SU-DHL-6 (cell line): ENCODE results near the gene ZNF740.
"Not testable (repeated sequence)": the region's sequence is repeated elsewhere in the genome, so short reads cannot be mapped to it uniquely, and the experiment has no call there.

Source experiments
- H2AFZ ChIP-seq: fragments of 200-600 bp; sonication (generic); 2 replicates; pipeline ENCODE4 v1.6.1; 2014; ENCODE audit warnings: low read depth, mild to moderate bottlenecking, moderate library complexity, mixed read lengths, antibody characterized with exemption, low read length; ENCODE audit not compliant: severe bottlenecking
- H3F3A ChIP-seq: fragments of 200-600 bp; shearing (Covaris generic); 2 replicates; pipeline ENCODE4 v1.6.0; 2016; ENCODE audit warnings: antibody characterized with exemption, mild to moderate bottlenecking; ENCODE audit not compliant: insufficient read depth
- H3K27ac ChIP-seq: fragments of 200-600 bp; sonication (generic); 2 replicates; pipeline ENCODE4 v1.5.1; 2016; ENCODE audit warnings: low read depth, mild to moderate bottlenecking, low read length, moderate library complexity, mixed read lengths
- H3K27me3 ChIP-seq: fragments of 200-600 bp; sonication (generic), shearing (Covaris generic); 2 replicates; pipeline ENCODE4 v1.6.0; 2014; ENCODE audit warnings: mild to moderate bottlenecking, low read length
- H3K36me3 ChIP-seq: fragments of 200-600 bp; sonication (generic); 2 replicates; pipeline ENCODE4 v1.6.1; 2014; ENCODE audit warnings: mild to moderate bottlenecking, low read length, mixed read lengths
- H3K4me2 ChIP-seq: fragments of 300-600, 200-600 bp; shearing (Covaris generic), sonication (generic); 2 replicates; pipeline ENCODE4 v1.6.0; 2014; ENCODE audit warnings: low read length, low read depth, mild to moderate bottlenecking; ENCODE audit not compliant: poor library complexity, severe bottlenecking
- H3K4me3 ChIP-seq: fragments of 200-600 bp; sonication (generic); 2 replicates; pipeline ENCODE4 v1.5.1; 2014; ENCODE audit warnings: antibody characterized with exemption, low read length, mild to moderate bottlenecking, mixed read lengths; ENCODE audit not compliant: insufficient read depth, poor library complexity, severe bottlenecking
- H3K79me2 ChIP-seq: fragments of 200-600 bp; sonication (generic); 2 replicates; pipeline ENCODE4 v1.6.1; 2014; ENCODE audit warnings: mild to moderate bottlenecking, low read length, moderate library complexity; ENCODE audit not compliant: insufficient read depth
- H3K9ac ChIP-seq: fragments of 200-600 bp; sonication (generic); 2 replicates; pipeline ENCODE4 v1.7.0; 2014; ENCODE audit warnings: mild to moderate bottlenecking, low read length
- H3K9me2 ChIP-seq: fragments of 200-600 bp; sonication (generic); replicated peaks from 2 replicates; pipeline ENCODE4 v1.6.1; 2014; ENCODE audit warnings: low read length; ENCODE audit not compliant: insufficient read depth
- H3K9me3 ChIP-seq: fragments of 200-600 bp; sonication (generic); 2 replicates; pipeline ENCODE4 v1.6.1; 2014; ENCODE audit warnings: low read length, mixed read lengths; ENCODE audit not compliant: insufficient read depth
- H4K20me1 ChIP-seq: fragments of 200-600 bp; sonication (generic); 2 replicates; pipeline ENCODE4 v1.6.1; 2014; ENCODE audit warnings: low read depth, mild to moderate bottlenecking, antibody characterized with exemption, low read length, moderate library complexity, mixed read lengths
- CTCF ChIP-seq: fragments of 200-600 bp; sonication (generic); IDR thresholded peaks from one replicate; pipeline ENCODE4 v1.5.1; 2017; ENCODE audit warnings: antibody characterized with exemption, mild to moderate bottlenecking, low read length, moderate library complexity; ENCODE audit not compliant: insufficient read depth, poor library complexity, severe bottlenecking
- EZH2phosphoT487 ChIP-seq: fragments of 200-600 bp; sonication (generic), shearing (Covaris generic); conservative IDR thresholded peaks from 2 replicates; pipeline ENCODE4 v1.6.1; 2018; ENCODE audit warnings: mild to moderate bottlenecking, antibody characterized with exemption, low read length, moderate library complexity, mixed read lengths

The ZNF740 gene

GRCh38 chr12:53161119-53161911 is 19.2 kb upstream of the ZNF740 start:
- Histone ChIP-seq H3K9me2 (no peaks in the 10 kb centered on the region), H3K79me2 (no peaks in the 10 kb centered on the region), H3F3A (no peaks in the 10 kb centered on the region), H3K27ac (no peak overlapping the region), H3K9me3 (no peaks in the 10 kb centered on the region), H3K4me2 (no peak overlapping the region), H3K4me3 (no peak overlapping the region), H3K9ac (no peak overlapping the region), H3K36me3 (no peaks in the 10 kb centered on the region), H3K27me3 (no peaks in the 10 kb centered on the region), H4K20me1 (no peaks in the 10 kb centered on the region), H2AFZ (no peak overlapping the region)
- TF ChIP-seq CTCF = no peak
- no peak for TF ChIP-seq EZH2phosphoT487

DNA sequence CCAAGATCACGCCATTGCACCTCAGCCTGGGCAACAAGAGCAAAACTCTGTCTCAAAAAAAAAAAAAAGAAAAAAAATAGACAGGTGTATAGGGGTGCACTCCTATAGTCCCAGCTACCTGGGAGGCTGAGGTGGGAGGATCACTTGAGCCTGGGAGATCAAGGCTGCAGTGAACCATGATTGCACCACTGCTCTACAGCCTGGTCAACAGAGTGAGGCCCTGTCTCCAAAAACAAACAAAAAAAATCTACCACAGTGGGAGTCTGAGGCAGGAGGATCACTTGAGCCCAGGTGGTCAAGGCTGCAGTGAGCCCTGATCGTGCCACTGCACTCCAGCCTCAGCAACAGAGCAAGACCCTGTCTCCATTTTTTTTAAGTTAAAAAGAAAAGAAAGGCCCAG is 17.5 kb upstream of the ZNF740 start:
- H3K4me3 ChIP-seq, H3F3A ChIP-seq, H3K79me2 ChIP-seq, H2AFZ ChIP-seq, H3K27ac ChIP-seq, H3K4me2 ChIP-seq, H4K20me1 ChIP-seq, H3K27me3 ChIP-seq, H3K36me3 ChIP-seq, H3K9me2 ChIP-seq, H3K9ac ChIP-seq, H3K9me3 ChIP-seq: not testable (repeated sequence)

GRCh38 chr12:53166837-53167236 is 13.7 kb upstream of the ZNF740 start:
- no peak overlapping the region for H3K27ac ChIP-seq
- no peaks in the 10 kb centered on the region for H3K9me2 ChIP-seq
- H3F3A ChIP-seq = no peaks in the 10 kb centered on the region
- no peak overlapping the region for H3K9ac ChIP-seq
- no peaks in the 10 kb centered on the region for H3K27me3 ChIP-seq
- no peak overlapping the region for H3K4me3 ChIP-seq
- no peak for TF ChIP-seq CTCF
- TF ChIP-seq EZH2phosphoT487 = no peak
- H3K36me3 ChIP-seq = no peaks in the 10 kb centered on the region
- H3K4me2 ChIP-seq = no peak overlapping the region
- H3K9me3 ChIP-seq = no peaks in the 10 kb centered on the region
- no peaks in the 10 kb centered on the region for H3K79me2 ChIP-seq
- H4K20me1 ChIP-seq = no peaks in the 10 kb centered on the region
- no peak overlapping the region for H2AFZ ChIP-seq

DNA sequence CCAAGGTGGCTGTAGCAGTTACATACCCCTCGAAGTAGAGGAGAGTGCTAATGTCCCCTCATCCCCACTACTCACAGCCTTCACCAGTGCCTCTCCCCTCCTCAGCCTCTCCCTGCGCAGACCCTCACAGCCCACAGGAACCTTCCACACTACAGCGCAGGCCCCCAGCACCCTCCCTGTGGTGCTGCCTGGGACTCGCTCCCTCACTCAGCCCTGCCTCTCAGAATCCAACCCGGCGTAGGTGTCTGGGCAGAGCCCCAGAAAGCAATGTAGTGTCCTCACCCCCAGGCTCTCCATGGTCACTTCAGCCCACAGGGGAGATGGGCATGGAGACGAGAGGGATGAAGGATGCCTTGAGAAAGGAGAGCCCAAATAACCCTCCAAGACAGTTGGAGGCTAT is 10.9 kb upstream of the ZNF740 start:
- Histone ChIP-seq H3K9me3 (no peaks in the 10 kb centered on the region), H3F3A (no peaks in the 10 kb centered on the region), H3K9me2 (no peaks in the 10 kb centered on the region), H3K4me3 (no peak overlapping the region), H3K27me3 (no peaks in the 10 kb centered on the region), H4K20me1 (no peaks in the 10 kb centered on the region), H3K27ac (no peak overlapping the region), H2AFZ (no peak overlapping the region), H3K9ac (no peak overlapping the region), H3K4me2 (no peak overlapping the region), H3K36me3 (no peaks in the 10 kb centered on the region), H3K79me2 (no peaks in the 10 kb centered on the region)
- TF ChIP-seq CTCF (no peak), EZH2phosphoT487 (no peak)
